ENCODE measurements around the gene NPHS1.

GRCh38 chr19:35785339-35785627 lies 67.0 kb downstream of the NPHS1 start:
- TF ChIP-seq, protein P1, sequence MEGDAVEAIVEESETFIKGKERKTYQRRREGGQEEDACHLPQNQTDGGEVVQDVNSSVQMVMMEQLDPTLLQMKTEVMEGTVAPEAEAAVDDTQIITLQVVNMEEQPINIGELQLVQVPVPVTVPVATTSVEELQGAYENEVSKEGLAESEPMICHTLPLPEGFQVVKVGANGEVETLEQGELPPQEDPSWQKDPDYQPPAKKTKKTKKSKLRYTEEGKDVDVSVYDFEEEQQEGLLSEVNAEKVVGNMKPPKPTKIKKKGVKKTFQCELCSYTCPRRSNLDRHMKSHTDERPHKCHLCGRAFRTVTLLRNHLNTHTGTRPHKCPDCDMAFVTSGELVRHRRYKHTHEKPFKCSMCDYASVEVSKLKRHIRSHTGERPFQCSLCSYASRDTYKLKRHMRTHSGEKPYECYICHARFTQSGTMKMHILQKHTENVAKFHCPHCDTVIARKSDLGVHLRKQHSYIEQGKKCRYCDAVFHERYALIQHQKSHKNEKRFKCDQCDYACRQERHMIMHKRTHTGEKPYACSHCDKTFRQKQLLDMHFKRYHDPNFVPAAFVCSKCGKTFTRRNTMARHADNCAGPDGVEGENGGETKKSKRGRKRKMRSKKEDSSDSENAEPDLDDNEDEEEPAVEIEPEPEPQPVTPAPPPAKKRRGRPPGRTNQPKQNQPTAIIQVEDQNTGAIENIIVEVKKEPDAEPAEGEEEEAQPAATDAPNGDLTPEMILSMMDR (tag by site-specific recombination; IDR thresholded peaks at IDR 0.05): no peak
- TF ChIP-seq, protein P2, sequence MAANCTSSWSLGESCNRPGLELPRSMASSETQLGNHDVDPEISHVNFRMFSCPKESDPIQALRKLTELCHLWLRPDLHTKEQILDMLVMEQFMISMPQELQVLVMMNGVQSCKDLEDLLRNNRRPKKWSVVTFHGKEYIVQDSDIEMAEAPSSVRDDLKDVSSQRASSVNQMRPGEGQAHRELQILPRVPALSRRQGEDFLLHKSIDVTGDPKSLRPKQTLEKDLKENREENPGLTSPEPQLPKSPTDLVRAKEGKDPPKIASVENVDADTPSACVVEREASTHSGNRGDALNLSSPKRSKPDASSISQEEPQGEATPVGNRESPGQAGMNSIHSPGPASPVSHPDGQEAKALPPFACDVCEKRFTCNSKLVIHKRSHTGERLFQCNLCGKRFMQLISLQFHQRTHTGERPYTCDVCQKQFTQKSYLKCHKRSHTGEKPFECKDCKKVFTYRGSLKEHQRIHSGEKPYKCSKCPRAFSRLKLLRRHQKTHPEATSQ (tag by site-specific recombination; IDR thresholded peaks at IDR 0.05): no peak
- TF ChIP-seq TCF7L2 (IDR thresholded peaks at IDR 0.05; ENCODE audit: borderline replicate concordance, low read depth, low read length) (no peak), ZNF311 (tag by site-specific recombination; IDR thresholded peaks at IDR 0.05; ENCODE audit: borderline replicate concordance) (no peak), ZNF394 (tag by site-specific recombination; IDR thresholded peaks at IDR 0.05; ENCODE audit: borderline replicate concordance) (no peak), REST (tag by site-specific recombination; IDR thresholded peaks at IDR 0.05) (no peak), ZNF777 (tag by site-specific recombination; IDR thresholded peaks at IDR 0.05; ENCODE audit: borderline replicate concordance) (no peak), ZNF792 (tag by site-specific recombination; IDR thresholded peaks at IDR 0.05) (no peak), KLF7 (tag by site-specific recombination; IDR thresholded peaks at IDR 0.05; ENCODE audit: borderline replicate concordance) (no peak)
- TF ChIP-seq, protein P3, sequence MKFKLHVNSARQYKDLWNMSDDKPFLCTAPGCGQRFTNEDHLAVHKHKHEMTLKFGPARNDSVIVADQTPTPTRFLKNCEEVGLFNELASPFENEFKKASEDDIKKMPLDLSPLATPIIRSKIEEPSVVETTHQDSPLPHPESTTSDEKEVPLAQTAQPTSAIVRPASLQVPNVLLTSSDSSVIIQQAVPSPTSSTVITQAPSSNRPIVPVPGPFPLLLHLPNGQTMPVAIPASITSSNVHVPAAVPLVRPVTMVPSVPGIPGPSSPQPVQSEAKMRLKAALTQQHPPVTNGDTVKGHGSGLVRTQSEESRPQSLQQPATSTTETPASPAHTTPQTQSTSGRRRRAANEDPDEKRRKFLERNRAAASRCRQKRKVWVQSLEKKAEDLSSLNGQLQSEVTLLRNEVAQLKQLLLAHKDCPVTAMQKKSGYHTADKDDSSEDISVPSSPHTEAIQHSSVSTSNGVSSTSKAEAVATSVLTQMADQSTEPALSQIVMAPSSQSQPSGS (tag by site-specific recombination; IDR thresholded peaks at IDR 0.05; ENCODE audit: low read depth): no peak
- TF ChIP-seq, protein P4, sequence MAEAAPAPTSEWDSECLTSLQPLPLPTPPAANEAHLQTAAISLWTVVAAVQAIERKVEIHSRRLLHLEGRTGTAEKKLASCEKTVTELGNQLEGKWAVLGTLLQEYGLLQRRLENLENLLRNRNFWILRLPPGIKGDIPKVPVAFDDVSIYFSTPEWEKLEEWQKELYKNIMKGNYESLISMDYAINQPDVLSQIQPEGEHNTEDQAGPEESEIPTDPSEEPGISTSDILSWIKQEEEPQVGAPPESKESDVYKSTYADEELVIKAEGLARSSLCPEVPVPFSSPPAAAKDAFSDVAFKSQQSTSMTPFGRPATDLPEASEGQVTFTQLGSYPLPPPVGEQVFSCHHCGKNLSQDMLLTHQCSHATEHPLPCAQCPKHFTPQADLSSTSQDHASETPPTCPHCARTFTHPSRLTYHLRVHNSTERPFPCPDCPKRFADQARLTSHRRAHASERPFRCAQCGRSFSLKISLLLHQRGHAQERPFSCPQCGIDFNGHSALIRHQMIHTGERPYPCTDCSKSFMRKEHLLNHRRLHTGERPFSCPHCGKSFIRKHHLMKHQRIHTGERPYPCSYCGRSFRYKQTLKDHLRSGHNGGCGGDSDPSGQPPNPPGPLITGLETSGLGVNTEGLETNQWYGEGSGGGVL (tag by site-specific recombination; IDR thresholded peaks at IDR 0.05): no peak

Measured in HEK293 (cell line).